Effector CD4-positive, alpha-beta T cell (primary cell): ENCODE results near the gene NEO1.

Experiments
- DNase-seq: peaks from one replicate; pipeline ENCODE4 v3.0.0-alpha.2; 2020

The NEO1 gene

GRCh38 chr15:73317651-73318462 is 265.6 kb downstream of the NEO1 start:
- DNase-seq = no peak

GRCh38 chr15:73318463-73319351 is 266.4 kb downstream of the NEO1 start:
- no peak for DNase-seq

GRCh38 chr15:73319460-73320245 is 267.4 kb downstream of the NEO1 start:
- no peak for DNase-seq

- DNase-seq = no peak
Measured at GRCh38 chr15:73320619-73321180, 268.4 kb downstream of the NEO1 start.

DNA sequence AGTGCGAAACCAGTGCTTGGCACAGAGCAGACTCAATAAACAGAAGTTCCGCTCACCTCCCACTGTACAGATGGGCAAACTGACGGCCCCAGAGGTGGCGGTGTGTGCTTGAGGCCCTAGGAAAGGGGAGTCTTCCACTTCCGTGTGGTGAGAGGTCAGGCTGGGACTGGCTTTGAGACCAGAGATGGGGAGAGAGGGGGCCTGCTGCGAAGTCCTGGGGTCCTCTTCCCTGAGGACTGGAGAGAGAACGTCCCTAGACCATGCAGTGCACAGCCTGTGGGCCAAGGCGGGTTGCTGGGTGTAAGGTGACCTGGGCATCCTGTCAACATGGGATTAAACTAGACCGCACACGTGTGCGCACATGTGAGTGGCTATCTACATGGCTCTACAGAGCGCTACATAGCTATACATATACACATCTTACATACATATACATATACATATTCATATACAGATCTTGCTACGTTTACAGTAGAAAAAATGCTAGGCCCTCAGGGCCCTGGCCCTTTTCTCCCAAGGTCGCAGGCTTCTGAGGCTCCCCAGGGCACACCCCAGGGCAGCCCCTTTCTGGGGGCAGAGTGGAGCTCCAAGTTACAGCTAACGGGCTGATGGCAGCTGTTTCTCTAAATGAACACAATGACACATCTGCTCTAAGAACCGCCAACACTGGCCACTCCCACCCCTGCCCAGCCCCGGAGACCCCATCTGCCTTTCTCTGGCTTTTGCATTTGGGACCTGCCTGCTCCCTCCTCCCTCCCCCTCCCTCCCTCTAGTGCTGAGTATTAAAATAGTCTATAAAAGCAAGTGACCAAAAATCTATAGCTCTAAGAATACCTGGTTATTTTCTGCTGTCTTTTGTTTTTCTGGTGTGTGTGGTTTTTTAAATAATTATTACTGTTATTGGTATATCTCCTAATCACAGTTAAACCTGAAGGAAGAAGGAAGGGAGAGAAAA is 269.5 kb downstream of the NEO1 start:
- no peak for DNase-seq

GRCh38 chr15:73322665-73323373 is 270.6 kb downstream of the NEO1 start:
- no peak for DNase-seq

GRCh38 chr15:73323374-73323955 is 271.2 kb downstream of the NEO1 start:
- DNase-seq = no peak

DNA sequence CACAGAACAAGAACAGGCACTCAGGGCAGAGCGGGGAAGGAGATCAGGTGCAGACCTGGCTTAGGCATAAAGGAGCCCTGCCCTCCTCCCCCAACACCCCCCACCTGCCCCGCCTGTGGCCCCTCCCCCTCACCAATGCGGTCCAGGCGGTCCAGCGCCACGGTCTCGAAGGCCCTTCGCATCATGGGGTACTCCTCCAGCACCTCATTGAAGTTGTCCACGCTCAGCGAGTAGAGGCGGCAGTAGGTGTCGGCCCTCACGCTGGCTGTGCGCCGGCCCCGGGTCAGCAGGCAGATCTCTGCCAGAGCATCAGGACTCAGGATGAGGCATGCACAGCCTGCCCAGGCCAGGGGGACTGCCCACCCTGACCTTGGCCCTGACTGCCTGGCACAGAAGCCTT is 271.7 kb downstream of the NEO1 start:
- DNase-seq = no peak

DNA sequence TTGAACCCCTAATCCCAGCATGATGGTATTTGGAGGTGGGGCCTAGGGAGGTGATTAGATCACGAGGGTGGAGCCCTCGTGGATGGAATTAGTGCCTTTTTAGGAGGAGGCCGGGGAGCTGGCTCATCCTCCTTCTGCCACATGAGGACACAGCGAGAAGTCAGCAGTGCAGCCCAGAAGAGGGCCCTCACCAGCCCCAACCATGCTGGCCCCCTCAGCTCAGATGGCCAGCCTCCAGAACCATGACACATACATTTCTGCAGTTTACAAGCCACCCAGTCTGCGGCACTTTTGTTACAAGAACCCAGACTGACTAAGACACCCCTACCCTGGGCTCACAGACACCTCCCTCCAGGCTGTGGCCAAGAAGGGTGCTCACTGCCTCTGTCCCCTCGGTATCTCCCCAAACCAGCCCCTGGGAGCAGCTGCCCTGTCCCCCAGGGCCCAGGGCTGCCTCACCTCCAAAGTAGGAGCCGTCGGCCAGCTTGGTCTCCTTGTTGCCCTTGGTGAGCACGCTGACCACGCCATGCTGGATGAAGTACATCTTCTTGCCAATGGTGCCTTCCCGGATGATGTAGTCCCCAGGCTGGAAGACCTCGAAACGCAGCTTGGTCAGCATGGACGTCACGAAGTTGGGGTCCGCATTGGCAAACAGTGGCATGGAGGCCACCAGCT is 272.4 kb downstream of the NEO1 start:
- no peak for DNase-seq

DNA sequence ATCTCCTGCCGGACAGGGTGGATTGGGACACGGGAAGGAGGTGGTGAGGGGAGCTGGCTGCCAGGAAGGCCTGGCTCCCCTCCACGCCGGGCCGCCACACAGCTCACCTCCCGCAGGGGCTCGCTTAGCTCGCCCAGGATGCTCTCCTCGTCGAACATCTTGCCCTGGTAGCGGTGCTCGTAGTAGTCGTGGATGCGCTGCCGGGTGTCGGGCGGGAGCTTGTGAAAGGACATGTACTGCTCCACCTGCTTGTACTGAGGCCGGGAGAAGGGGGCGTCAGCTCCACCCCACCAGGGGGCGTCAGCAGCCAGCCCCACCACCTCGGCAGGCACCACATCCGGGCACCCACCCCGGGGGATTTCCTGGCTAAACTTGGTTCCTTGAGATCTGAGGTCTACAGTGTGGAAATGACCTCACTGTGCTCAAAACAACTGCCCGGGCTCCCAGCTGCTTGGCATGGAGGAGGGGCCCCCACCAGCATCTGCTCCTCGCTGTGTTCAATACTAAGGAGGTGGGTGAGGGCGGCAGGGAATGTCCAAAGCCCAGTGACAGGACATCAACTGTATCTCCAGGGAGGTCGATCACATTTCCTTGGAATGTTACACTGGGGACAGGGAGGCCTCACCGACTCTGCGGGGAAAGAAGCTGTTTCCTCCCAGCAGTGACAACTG is 273.1 kb downstream of the NEO1 start:
- no peak for DNase-seq

DNA sequence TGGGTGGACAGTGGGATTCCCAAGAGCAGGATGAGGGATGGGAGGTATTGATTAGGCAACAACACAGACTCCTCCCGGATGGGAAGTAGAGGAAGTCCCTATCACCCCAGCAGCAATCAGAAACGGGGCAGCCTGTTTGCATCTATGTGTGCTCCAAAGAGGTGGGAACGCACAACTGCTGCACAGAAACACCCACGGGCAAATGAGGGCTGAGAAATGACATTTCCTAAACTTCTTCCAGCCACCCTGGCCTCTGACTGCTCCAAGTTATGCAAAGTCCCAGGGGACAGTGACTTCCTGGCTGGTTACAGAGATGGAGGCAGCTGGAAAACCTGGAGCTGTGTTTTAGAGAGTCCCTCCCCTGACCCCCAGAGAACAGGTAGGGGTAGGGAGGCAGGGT is 273.9 kb downstream of the NEO1 start:
- no peak for DNase-seq

GRCh38 chr15:73328149-73328820 is 276.0 kb downstream of the NEO1 start:
- DNase-seq = no peak

DNA sequence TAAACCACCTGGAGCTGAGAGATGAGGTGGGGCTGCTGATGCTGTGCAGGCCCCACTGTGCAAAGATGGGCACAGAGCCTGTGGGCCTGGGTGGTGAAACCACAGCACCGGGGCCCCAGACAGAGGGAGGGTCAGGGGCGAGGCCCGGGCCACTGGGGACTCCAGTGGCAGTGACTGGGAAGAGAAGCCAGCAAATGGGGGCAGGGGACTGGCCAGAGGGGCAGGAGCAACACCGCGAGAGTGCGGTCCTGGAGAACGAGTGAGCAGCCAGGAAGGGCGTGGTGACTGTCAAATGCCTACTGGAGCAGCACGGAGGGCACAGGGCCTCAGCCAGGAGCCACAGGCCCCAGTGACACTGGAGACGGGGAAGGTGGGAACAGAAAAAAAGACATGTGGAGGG is 276.7 kb downstream of the NEO1 start:
- DNase-seq = no peak

- DNase-seq = no peak
Measured at GRCh38 chr15:73329501-73330200, 277.4 kb downstream of the NEO1 start.

DNA sequence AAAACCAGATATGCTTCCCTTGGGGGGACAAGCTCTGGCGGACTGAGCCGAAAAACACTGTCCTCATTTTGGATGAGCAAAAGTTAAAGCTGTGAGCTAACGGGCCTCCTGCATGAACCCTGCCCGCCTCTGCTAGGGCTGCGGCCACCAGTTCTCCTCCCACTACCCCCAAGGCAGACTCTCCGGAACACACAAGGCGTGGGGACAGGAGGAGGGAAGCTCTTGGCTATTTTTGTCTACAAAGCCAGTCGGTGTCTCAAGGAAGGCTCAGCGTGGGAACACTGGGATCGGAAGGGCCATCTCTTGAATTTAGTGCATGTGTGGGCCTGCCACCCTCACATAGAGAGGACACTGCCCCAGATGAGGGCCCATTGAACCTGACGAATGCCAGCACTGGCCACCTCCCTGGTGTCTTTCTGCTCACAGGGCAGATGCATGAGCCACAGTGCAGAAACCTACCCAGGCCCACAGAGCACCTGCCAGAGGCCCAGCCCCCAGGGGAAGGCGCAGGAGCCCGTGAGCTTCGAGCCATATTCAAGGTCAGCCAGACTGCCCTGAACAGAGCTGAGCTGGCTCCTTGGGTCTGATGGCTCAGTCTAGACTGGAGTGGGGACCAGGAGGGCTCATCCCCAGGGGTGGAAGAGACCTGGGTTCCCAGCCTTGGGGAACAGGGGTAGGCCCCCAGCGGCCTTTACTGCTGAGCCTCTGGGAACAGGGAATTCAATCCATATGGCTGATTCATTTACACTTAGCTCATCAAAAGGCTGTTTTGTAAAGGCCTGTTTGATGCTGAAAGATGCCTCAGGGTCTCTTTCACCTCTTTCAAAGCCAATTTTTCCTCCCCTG is 278.2 kb downstream of the NEO1 start:
- no peak for DNase-seq

- DNase-seq = no peak
Measured at GRCh38 chr15:73331501-73331900, 279.2 kb downstream of the NEO1 start.
